ENCODE results near the gene PTPRT.

PTPRT gene

DNA sequence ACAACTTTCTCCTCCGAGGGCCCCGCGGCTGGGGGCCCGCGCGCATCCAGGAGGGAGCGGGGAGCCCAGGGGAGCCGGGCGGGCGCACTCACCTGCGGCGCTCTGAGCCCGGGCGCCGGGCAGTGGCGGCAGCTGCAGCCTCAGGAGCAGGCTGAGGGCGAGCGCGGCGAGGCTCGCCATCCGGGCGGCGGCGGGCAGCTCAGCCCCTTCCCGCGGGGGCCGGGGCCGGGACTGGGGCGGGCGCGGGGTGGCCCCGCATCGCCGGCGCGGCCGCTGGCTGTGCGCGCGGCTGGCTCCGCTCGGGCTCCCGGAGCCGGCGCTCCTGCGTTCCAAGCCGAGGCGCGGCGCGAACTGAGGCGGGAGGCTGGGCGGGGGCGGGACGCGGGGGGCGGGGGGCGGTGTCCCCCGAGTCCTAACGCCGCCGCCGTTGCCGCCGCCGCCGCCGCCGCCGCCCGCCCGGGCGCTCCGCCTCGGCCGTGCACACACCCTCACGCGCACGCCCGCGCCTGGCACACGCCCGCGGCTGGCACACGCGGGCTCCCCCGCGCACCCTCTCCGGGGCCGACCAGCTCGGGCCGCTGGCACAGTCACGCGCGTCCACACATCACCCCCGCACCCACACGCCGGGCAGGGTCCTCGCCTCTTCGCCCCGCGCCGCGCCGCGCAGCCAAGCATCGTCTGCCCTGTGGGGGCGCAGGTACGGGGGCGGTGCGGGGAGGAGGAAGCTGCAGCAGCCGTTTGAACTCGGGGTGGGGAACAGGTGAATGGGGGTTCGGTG, at the start of gene PTPRT:
PTPRT (minus strand) TSS at position 353 of the 778 bp plus-strand sequence; CDS start at position 180, 173 bp downstream.
- no peak for DNase-seq (ENCODE audit: low read depth)

DNA sequence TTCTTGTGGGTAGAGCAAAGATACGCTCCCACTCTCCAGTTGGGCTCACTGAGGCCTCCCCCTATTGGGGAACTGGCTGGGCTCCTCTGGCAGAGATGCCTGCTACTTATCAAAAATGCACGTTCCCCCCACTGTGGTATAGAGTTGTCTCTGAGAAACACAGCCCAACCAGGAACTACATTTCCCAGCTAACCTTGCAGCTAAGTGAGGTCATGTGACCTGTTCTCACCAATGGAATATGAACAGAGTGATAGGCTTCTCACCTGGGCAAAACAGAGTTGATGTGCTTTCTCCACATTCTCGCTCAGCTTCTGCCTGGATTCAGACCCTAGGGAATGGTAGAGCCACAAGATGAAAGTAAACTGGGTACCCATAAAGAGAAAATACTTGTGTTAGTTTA, 49.1 kb upstream of the PTPRT start:
- no peak for DNase-seq (ENCODE audit: low read depth)

DNA sequence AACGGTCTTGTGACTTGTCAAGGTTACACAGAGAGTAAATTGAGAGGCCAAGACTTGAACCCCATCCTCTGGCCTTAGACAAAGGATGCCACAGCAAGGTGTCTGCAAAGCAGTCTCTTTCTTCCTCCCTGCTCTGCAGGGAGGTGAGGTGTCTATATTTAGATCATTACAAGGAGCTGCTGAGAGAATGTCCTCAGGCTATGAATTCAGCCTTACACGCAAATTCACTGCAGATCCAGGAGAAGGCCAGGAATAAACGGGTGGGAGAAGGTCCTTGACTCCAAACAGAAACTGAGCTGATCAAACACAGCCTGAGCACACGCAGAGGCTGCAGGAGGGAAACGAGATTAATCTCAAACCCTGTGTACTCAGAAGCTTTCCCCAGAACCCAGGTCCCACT, 48.6 kb upstream of the PTPRT start:
- no peak for DNase-seq (ENCODE audit: low read depth)

DNA sequence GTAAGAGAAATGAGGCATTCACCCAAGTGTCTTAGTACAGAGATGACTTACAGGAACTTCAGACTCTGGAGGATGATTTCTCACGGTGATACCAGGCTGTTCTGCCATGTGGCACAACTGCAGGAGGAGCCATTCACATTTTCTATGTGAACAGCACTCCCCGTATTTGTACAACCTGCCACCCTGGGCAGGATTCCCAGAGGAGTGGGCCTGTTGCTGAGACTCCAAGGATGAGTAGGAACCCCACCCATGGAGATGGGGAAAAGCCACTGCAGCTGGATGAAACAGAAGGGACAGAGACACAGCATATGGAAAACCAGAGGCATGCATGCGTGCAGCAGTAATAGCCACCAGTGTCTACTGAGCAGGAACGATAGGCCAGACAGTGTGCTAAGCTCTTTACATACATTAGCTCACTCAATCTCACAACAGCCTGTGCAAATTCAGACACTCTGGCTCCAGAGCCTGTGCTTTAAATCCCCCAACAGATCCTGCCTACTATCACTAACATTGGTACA, 48.0 kb upstream of the PTPRT start:
- DNase-seq (ENCODE audit: low read depth): no peak

DNA sequence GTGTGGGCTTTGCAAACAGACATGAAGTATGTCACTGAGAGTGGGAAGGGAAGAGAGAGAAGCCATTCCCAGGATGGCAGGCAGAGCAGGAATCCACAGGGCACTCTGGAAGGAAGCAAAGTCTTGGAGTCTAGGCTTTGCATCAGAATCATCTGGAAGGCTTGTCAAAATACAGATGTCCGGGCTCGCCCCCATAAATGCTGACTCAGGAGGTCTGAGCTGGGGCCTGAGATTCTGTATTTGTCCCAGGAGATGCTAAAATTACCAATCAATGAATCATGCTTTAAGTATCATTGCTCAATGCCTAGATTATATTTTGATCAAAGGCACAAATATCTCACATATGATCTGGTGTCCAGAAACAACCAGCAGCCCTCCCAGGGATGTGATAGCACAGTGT, 46.3 kb upstream of the PTPRT start:
- no peak for DNase-seq (ENCODE audit: low read depth)

DNA sequence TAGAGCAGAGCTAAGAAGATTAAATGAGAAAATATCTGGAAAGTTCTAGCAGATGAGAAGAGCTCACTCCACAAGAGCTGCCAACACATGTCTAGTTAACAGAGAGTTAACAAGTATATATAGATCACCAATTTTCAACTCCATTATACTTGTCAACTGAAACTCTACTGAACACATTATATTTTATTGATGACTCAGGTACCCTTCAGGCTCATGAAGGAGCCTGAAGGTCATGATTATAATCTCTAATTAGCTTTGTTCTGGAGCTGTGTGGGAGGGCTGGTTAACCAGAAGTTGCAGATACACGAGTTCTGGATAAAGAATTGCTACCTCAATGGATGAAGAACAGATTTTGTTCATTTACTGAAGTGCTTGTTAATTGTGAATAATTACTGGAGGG, 42.1 kb upstream of the PTPRT start:
- no peak for DNase-seq (ENCODE audit: low read depth)

DNA sequence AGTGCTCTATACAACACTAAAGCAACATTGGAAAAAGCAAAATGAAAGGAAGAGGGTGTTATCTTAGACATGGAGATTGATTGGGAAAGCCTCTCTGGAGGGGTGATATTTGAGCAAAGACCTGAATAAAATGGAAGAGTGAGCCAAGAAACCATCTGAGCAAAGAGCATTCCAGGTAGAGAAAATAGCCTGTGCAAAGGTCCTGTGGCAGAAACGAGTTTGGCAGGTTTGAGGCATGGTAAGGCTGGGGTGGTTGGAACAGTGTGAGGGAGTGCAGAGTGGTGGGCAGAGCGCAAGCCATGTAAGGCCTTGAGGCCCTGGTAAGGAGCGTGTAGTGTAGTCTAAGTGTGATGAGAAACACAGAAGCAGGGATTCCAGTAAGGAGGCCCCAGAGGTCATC, 40.0 kb upstream of the PTPRT start:
- DNase-seq (ENCODE audit: low read depth): no peak

DNA sequence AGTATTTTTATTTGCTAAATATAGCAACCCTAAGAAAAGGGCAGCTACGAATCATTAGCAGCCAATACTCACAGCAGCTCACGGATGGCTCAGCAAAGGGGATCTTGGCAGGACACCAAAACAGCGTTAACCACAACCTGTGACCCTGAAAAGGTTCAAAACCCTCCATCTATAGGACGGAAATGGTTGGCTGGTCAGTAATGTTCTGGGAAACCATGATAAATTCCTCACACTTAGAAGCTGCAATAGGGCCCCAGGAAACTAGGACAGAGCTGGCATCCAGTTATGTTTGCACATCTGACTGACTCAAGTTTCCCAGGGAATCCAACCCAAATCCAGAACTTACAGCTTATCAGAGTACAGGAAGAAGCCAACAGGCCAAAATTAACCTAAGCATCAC, 30.9 kb upstream of the PTPRT start:
- no peak for DNase-seq (ENCODE audit: low read depth)

DNA sequence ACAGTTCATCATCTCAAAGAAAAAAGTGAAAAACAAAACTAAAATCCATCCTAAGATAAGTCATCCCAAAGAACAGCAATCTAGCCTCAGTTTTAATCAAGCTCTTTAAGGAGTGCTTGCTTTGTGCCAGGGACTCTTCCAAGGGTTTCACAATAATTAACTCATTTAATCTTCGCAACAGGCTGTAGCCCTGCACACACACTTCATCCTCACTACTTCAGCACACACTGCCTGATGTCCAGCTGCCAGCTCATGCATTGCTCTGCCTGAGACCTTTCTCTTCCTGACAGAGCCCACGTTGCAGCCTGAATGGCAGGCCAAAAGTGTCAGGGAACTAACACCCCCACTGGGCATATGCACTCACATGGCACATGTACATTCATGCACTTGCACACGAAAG, 21.2 kb upstream of the PTPRT start:
- no peak for DNase-seq (ENCODE audit: low read depth)

DNA sequence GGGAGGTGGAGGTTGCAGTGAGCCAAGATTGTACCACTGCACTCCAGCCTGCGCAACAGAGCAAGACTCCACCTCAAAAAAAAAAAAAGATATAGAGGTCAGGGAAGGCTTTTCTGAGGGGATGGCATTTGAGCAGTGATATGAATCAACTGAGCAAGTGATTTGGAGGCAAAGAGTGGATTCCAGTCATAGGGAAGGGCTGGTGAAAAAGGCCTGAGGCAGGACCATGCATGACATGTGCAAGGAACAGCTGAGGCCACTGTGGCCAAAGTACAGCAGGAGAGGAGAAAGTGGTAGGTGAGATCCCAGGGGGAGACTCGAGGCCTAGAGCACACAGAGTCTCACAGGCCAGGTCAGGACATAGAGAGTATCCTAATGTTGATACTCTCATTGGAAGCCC, 20.1 kb upstream of the PTPRT start:
- no peak for DNase-seq (ENCODE audit: low read depth)

DNA sequence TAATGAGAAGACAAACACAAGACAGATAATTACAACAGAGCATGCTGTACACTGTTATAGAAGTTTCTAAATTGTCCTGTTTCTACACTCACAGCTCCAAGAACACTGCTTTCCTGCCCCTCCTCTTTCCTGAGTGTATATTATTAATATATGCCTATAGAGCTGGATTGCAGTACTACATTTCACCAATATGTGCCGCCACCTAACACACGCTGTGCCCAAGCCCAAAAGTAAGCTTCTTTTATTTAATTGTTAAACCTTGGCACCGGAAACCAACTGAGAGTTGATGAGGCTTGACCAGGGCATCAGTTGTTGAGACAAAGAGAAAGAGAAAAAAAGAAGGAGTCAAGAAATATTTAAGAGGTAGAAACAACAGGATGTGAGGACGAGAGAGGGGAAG, 16.0 kb upstream of the PTPRT start:
- DNase-seq (ENCODE audit: low read depth): no peak

DNA sequence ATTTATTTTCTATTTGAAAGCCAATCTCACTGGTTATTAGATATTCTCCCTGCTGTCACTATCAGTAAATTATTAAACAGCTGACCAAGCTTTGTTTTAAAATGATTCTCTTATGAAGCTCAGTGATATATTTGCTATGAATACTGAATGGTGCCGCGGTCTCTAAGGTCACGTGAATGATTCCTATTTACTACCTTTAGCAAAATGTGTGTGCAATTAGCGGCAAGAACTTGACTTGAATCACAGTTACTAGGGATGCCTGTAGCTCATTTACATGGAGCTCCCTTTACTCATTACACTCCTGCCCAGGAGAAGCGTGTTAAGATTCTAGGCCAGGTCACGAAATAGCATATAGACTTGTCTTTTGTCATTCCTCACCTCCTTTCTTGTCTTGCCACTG, 12.4 kb upstream of the PTPRT start:
- no peak for DNase-seq (ENCODE audit: low read depth)

DNA sequence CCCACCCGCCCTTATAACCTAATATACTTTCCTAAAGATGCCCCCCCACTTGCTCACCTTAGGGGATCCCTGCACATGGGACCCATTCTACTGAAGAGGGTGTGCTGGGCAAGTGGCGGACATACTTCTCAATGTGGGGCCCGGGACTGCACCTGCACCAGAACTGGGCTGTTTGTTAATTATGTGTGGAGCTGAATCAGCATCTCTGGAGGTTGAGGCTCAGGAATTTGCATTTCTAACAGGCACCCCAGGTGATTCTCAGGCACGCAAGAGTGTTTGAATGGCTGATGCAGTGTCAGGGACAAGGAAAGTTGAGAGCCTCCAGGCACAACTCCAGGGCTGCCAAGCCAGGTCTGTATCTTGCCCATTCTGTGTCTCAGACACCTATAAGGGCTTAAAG, 8.9 kb upstream of the PTPRT start:
- DNase-seq (ENCODE audit: low read depth): no peak

DNA sequence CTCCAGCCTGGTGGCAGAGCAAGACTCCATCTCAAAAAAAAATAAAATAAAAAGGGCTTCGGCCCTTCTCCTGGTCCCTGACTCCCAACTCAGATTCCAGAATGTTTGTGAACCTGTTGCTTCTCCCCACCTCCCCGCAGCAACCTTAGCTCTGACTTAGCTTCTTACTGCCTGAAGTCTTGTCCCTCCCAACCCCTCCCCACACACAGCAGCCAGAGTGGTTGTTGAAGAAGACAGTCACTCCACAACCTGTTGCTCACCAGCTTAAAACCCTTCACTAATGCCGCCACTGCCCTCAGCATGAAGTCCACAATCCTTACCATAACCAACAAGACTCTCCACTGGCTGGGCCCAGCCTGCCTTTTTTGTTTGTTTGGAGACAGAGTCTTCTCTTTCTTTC, 6.5 kb upstream of the PTPRT start:
- no peak for DNase-seq (ENCODE audit: low read depth)

DNA sequence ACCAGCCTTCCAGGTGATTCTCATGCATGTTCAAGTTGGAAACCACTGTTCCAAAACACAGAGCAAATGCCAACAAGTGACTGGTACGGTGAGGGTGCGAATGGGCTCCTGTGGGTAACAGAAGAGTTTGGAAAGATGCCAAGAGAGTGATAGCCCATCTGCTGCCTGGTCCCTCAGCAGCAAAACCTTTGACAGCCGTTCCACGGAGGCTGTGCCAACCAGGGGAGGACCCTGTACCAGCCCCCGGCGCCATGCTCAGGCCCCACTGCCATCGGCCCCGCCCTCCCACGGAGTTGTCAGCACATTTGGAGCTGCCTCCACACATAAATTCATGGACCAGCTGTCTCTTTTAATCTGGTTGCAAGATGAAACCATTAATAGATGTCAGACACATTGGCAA, 4.4 kb upstream of the PTPRT start:
- DNase-seq (ENCODE audit: low read depth): no peak

DNA sequence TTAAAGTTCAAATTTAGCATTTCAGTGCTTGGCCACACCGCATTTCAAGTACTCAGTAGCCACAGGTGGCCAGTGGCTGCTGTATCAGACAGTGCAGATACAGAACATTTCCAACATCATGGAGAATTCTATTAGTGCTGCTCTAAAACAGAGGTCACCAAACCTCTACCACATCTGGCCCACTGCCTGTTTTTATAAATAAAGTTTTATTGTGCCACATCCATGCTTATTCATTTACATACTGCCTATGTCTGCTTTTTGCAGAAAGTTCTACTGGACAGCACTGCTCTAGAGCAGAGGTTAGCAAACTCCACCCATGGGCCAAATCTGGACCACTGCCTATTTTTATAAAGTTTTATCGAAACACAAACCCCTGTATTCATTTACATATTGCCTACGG, 3.7 kb upstream of the PTPRT start:
- no peak for DNase-seq (ENCODE audit: low read depth)

DNA sequence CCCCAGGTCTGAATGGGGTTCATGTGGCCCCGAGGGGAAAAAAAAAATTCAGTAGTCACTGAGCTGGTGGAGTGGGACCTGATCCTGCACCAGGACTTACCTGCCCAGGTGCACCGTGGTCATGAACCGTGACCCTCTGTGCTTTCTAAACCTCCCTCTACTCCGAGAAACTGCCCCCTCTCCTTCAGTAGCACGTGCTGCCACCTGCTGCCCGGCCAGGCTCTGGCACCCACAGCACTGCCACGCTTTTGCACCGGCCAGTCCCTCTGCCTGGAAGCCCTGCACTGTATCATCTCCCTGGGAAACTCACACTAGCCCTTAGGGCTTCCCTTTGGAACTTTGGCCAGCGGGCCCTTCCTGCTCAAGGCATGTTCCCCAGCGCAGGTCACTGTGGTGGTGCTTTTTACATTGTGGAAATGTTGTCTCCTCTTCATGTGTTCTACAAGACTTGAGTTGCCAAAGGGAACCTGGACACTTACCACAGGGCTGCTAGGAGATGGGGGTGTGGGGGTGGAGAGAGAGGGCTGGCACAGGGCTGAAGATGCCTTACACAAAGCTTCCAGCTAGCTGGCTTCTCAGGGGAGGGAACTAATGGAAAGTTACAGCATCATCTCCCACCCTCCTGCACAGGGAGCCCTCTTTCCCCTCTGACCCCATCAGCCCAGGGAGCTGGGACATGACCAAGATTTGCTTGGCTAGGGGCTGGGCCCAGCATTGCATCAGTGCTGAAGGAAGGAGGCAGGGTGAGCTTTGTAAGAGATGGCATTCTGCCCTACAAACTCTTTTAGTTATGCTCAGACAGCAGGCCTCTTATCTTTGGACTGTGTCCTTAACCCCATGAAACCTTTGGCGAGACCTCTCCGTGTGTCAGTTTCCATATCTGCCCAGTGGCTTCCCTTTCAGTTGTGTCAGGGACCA, 2.5 kb upstream of the PTPRT start:
- DNase-seq (ENCODE audit: low read depth): no peak

DNA sequence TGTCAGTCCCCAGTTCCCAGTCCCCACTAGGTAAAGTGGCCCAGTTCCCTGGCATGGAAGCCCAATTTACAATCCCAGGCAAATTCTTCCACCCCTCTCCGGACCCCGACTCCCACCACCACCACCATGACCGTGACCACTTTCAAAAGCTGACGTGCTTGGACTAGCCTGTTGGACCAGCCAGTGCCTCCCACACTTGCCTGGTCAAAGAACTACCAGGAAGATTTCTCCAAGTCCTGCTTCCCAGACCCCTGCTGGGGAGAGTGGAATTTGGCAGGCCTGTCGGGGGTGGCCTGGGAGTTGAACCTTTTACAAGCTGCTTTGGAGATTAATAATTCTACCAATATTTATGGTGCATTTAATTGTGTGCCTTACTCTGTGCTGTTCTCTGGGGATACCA, 1.4 kb upstream of the PTPRT start:
- DNase-seq (ENCODE audit: low read depth): no peak

DNA sequence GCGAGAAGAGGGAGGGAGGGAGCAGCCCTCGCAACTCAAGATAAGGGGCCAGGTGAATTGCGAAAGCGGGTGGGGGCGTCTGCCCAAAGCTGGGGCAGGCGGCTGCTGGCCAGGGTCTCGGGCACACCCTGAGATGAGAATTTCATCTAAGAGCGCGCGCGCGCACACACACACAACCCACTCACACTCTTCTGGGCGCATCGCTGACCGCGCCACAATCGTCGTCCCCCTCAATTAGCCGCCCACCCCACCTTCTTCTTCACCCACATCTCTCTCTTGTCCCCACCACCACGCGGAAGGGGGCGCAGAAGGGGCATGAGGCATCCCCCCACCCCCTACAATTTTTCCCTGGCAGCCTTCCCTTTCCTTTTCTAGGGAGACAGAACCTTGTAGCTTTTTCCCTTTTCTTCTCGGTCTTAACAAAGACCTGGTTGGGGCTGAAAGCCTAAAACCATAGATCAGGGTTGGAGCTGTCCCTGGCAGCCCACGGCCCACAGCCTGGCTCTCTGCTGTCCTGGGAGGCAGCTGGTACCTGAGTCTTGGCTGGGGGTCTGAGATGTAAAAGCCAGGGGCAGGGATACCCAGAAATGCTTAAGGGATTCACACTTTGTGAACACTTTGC, 737 bp upstream of the PTPRT start:
- no peak for DNase-seq (ENCODE audit: low read depth)

DNA sequence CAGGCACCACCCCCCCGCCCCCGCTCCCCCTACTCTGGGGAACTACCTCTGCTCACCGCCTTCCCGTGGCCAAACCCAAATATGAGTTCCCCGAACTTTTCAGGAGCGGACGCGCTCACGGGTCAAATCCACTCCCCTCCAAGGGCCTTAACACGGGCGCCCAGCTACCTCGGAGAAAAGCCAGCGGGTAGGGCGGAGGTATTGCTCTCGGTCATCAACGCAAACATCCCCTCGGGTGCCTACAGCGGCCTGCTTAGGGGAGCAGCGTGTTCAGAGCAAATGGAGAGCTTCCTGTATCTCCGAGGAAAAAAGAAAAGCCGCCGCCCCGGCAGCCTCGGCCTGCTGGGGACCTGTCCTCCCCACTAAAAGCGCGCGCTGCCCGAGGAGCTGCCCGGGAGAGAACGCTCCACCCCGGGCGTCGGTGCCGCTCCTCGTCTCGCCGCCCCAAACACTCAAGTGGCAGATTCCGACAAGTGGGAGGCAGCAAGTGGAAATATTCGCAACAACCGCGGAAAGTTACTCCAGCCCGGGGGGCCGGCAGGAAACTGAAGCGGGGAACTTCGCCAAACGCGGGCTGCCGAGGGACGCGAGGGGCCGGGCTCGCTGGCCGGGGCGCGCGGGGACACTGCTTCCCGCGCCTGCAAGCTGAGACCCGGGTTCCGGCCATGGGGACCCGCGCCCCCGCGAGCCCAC, 699 bp downstream of the PTPRT start:
- DNase-seq (ENCODE audit: low read depth): no peak

DNA sequence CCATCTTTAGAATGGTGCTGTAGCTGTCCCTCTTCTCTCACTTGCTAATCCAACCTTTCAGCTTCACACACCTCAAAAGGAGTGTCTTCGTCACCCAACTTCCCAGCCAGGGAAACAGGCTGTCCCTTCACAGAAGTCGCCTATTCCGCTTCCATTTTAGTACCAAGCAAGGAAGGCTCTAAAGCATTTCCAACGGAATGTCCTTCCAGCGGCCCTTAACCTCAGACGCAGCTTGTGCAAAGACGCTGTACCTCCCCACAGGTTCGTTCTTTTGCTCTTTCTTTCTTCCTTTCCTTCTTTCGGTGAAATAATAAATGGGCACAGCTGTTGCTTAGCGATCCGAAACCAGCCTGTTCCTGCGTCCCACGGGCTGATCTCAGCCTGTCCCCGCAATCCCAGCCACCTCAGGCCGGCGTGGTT, 1.5 kb downstream of the PTPRT start:
- no peak for DNase-seq (ENCODE audit: low read depth)

Data from activated gamma-delta T cell treated with anti-CD3 and anti-CD28 coated beads, Interleukin-2, amount 50 U/mL, for 16 hours (primary cell).